ENCODE measurements around the gene SCLT1. TPM values are rescaled to one million over a fixed set of nuclear protein-coding genes. Genes with fewer than 3 reads are reported as not detected.

SCLT1 gene
- total RNA-seq, 4 donors from 2014 or later, result 5.2 to 26.0 (median 9.0) TPM

DNA sequence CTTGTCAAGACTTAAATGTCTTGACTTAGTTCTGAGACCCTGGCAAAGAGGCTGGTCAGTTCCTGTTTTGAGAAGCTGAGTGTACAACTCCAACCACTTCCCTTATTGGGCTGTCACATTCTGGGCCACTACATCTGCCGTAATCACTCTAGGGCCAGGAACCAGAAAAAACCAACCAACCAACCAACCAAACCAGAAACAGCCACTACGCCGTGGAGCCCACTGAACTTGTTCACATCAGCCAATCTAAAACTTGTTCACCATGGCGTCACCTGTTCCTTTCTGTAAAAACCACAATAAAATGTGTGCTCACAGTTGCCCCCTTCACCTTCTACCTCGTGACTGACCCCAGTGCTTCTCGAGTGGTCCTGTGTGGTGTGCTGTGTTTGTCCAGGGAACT lies 176.5 kb downstream of the SCLT1 start:
- ATAC-seq, result peak; percentile 25
- H3K27ac ChIP-seq, result no peak overlapping the region
- H3K36me3 ChIP-seq, result no peaks in the 10 kb centered on the region
- TF ChIP-seq POLR2A (IDR thresholded peaks at IDR 0.05) (no peak), POLR2AphosphoS5 (IDR thresholded peaks at IDR 0.05) (no peak), EP300 (IDR thresholded peaks at IDR 0.05) (no peak)
- TF ChIP-seq, protein P1, sequence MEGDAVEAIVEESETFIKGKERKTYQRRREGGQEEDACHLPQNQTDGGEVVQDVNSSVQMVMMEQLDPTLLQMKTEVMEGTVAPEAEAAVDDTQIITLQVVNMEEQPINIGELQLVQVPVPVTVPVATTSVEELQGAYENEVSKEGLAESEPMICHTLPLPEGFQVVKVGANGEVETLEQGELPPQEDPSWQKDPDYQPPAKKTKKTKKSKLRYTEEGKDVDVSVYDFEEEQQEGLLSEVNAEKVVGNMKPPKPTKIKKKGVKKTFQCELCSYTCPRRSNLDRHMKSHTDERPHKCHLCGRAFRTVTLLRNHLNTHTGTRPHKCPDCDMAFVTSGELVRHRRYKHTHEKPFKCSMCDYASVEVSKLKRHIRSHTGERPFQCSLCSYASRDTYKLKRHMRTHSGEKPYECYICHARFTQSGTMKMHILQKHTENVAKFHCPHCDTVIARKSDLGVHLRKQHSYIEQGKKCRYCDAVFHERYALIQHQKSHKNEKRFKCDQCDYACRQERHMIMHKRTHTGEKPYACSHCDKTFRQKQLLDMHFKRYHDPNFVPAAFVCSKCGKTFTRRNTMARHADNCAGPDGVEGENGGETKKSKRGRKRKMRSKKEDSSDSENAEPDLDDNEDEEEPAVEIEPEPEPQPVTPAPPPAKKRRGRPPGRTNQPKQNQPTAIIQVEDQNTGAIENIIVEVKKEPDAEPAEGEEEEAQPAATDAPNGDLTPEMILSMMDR (IDR thresholded peaks at IDR 0.05), result no peak
- no peaks in the 10 kb centered on the region for H3K4me1 ChIP-seq
- 82 to 90% methylated on average over 5 to 6 of the region's 6 CpGs for WGBS, 2 donors (ENCODE audit: low coverage in 1 of 2)
- H3K4me3 ChIP-seq, result no peak overlapping the region
- H3K9me3 ChIP-seq, result no peaks in the 10 kb centered on the region
- no peaks in the 10 kb centered on the region for H3K27me3 ChIP-seq

DNA sequence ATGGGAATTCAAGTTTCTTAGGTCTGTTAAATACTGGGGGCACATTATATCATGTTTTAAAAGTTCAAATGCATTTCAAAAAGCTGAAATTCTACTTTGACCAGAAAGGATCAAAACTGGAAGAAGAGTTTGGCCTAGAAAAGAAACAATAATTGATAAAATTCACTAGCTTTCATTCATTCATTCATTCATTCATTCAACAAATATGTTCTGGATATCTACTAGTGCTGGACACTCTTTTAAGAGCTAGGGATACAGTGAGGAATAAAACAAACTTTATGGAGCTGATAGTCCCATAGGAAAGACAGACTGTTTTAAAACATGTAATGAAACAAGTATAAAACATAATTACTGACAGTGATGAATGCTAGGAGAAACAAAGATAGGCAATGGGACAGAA lies 177.8 kb downstream of the SCLT1 start:
- TF ChIP-seq POLR2A (IDR thresholded peaks at IDR 0.05) (no peak), EP300 (IDR thresholded peaks at IDR 0.05) (no peak), POLR2AphosphoS5 (IDR thresholded peaks at IDR 0.05) (no peak)
- TF ChIP-seq, protein P1 (IDR thresholded peaks at IDR 0.05), result no peak
- no peaks in the 10 kb centered on the region for H3K4me1 ChIP-seq
- no peak overlapping the region for H3K27ac ChIP-seq
- ATAC-seq, result no peak
- no peaks in the 10 kb centered on the region for H3K36me3 ChIP-seq
- H3K4me3 ChIP-seq, result no peak overlapping the region
- no peaks in the 10 kb centered on the region for H3K27me3 ChIP-seq
- no peaks in the 10 kb centered on the region for H3K9me3 ChIP-seq

DNA sequence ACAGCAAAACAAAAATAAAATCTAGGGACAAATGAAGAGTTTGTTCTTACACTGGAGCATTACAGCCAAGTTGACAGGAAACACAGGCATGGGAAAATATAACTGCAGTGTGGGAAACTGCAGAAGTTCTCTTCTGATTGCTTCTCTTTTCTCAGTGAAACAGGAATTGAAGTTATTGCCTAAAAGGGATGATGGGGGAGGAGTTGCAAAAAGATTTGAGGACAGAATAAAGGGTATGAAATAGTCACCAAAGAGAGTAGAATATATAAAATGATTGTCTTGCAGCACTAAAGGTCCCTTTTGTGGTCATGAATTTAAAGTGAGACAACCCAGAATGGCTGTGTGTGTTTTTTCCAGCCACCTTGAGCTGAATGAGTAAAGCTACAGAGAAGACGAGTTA lies 180.1 kb downstream of the SCLT1 start:
- H3K9me3 ChIP-seq, result no peaks in the 10 kb centered on the region
- TF ChIP-seq, protein P1 (IDR thresholded peaks at IDR 0.05), result no peak
- TF ChIP-seq POLR2AphosphoS5 (IDR thresholded peaks at IDR 0.05) (no peak), EP300 (IDR thresholded peaks at IDR 0.05) (no peak), POLR2A (IDR thresholded peaks at IDR 0.05) (no peak)
- no peaks in the 10 kb centered on the region for H3K4me1 ChIP-seq
- H3K4me3 ChIP-seq, result no peak overlapping the region
- no peaks in the 10 kb centered on the region for H3K27me3 ChIP-seq
- WGBS, 2 donors (ENCODE audit: low coverage in 1 of 2), result 50 to 67% methylated on average over 1 of the region's 1 CpG
- no peak for ATAC-seq
- H3K27ac ChIP-seq, result no peak overlapping the region
- H3K36me3 ChIP-seq, result no peaks in the 10 kb centered on the region

DNA sequence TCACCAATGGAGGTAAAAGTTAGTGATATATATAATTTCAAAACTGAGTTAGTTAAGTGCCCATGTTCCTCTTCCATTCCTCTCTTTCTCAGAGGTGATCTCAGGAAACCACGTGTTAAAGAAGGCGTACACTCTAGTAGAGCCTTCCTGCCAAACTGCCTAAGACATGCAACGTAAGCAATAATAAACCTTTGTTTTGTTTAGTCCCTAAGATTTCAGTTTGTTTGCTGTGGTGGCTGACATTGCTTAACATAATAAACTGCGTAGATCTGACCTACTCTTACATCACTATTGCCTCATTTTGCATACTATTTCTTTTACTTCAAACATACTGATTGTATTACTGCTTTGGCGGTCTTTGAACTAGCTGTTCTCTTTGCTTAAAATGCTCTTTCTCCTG lies 184.6 kb downstream of the SCLT1 start:
- Histone ChIP-seq H3K4me3 (no peak overlapping the region), H3K27ac (no peak overlapping the region), H3K27me3 (no peaks in the 10 kb centered on the region), H3K4me1 (no peaks in the 10 kb centered on the region), H3K9me3 (no peaks in the 10 kb centered on the region), H3K36me3 (no peaks in the 10 kb centered on the region)
- 84 to 88% methylated on average over 5 of the region's 5 CpGs for WGBS, 2 donors (ENCODE audit: low coverage in 1 of 2)
- no peak for ATAC-seq
- TF ChIP-seq, protein P1 (IDR thresholded peaks at IDR 0.05), result no peak
- TF ChIP-seq POLR2A (IDR thresholded peaks at IDR 0.05) (no peak), POLR2AphosphoS5 (IDR thresholded peaks at IDR 0.05) (no peak), EP300 (IDR thresholded peaks at IDR 0.05) (no peak)

DNA sequence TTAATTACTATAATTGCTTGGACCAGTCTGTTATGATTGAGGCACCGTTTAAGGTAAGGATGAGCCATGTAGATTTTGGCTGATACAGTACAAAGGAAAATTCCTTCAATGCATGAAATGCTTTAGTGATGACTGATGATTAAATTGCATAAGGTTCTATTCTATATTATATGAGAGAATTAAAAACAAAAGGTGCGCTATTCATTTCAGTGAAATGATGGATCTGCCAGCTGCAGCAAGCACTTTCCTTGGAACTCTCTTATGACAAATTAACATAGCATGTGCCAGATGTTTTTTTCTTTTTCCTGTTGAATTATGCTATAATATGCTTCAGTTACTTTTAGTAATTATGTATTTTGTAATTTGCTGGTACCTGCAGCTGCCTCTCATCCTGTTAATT lies 185.4 kb downstream of the SCLT1 start:
- ATAC-seq, result no peak
- H3K4me3 ChIP-seq, result no peak overlapping the region

More for the DNA sequence above, 185.4 kb downstream of the SCLT1 start:
- no peaks in the 10 kb centered on the region for H3K36me3 ChIP-seq
- no peaks in the 10 kb centered on the region for H3K9me3 ChIP-seq
- 66 to 82% methylated on average over 2 of the region's 2 CpGs for WGBS, 2 donors (ENCODE audit: low coverage in 1 of 2)
- TF ChIP-seq POLR2A (IDR thresholded peaks at IDR 0.05) (no peak), POLR2AphosphoS5 (IDR thresholded peaks at IDR 0.05) (no peak), EP300 (IDR thresholded peaks at IDR 0.05) (no peak)
- TF ChIP-seq, protein P1 (IDR thresholded peaks at IDR 0.05), result no peak
- no peaks in the 10 kb centered on the region for H3K4me1 ChIP-seq
- H3K27me3 ChIP-seq, result no peaks in the 10 kb centered on the region
- H3K27ac ChIP-seq, result no peak overlapping the region

Measured in gastroesophageal sphincter (tissue), 4 donors.